HG03469 (cell line): Measurements from ENCODE around the gene OPN4.

ENCODE experiments used
- ATAC-seq: cut with Tn5 transposase; IDR thresholded peaks from one replicate; pipeline ENCODE4 v1.9.1; 2021; ENCODE audit warnings: mild to moderate bottlenecking, moderate library complexity, moderate number of reproducible peaks; ENCODE audit not compliant: unreplicated experiment

The OPN4 gene

GRCh38 chr10:86661161-86662025, 7.0 kb downstream of the OPN4 start:
- ATAC-seq = no peak

- no peak for ATAC-seq
Observed at GRCh38 chr10:86662186-86663045, 8.1 kb downstream of the OPN4 start.

GRCh38 chr10:86663046-86663345, 8.6 kb downstream of the OPN4 start:
- no peak for ATAC-seq

- ATAC-seq = no peak
Observed at GRCh38 chr10:86663576-86664339, 9.4 kb downstream of the OPN4 start.

GRCh38 chr10:86664341-86665217, 10.2 kb downstream of the OPN4 start:
- ATAC-seq = no peak

- ATAC-seq = no peak
Observed at GRCh38 chr10:86665218-86665607, 10.9 kb downstream of the OPN4 start.

- no peak for ATAC-seq
Observed at GRCh38 chr10:86665868-86666267, 11.5 kb downstream of the OPN4 start.

GRCh38 chr10:86666538-86666937, 12.2 kb downstream of the OPN4 start:
- no peak for ATAC-seq

- ATAC-seq = no peak
Observed at GRCh38 chr10:86667421-86668181, 13.3 kb downstream of the OPN4 start.

- ATAC-seq = no peak
Observed at GRCh38 chr10:86668297-86669165, 14.2 kb downstream of the OPN4 start, which contains the start of gene LDB3. Gene LDB3 (plus strand): TSS chr10:86668511. CDS start chr10:86668692, 181 bp downstream.

- no peak for ATAC-seq
Observed at GRCh38 chr10:86670290-86670811, 16.0 kb downstream of the OPN4 start.

GRCh38 chr10:86670876-86671275, 16.5 kb downstream of the OPN4 start:
- ATAC-seq = no peak

- no peak for ATAC-seq
Observed at GRCh38 chr10:86671419-86671818, 17.1 kb downstream of the OPN4 start.

GRCh38 chr10:86671985-86672710, 17.8 kb downstream of the OPN4 start:
- ATAC-seq = no peak

- no peak for ATAC-seq
Observed at GRCh38 chr10:86673216-86673826, 19.0 kb downstream of the OPN4 start.

- ATAC-seq = no peak
Observed at GRCh38 chr10:86673827-86674581, 19.7 kb downstream of the OPN4 start.
